GM19438 (cell line): Measurements from ENCODE around the gene MED9.

Experiments
- ATAC-seq: cut with Tn5 transposase; IDR thresholded peaks from one replicate; pipeline ENCODE4 v1.9.1; 2021; ENCODE audit warnings: low read depth; ENCODE audit not compliant: unreplicated experiment

Gene MED9

DNA sequence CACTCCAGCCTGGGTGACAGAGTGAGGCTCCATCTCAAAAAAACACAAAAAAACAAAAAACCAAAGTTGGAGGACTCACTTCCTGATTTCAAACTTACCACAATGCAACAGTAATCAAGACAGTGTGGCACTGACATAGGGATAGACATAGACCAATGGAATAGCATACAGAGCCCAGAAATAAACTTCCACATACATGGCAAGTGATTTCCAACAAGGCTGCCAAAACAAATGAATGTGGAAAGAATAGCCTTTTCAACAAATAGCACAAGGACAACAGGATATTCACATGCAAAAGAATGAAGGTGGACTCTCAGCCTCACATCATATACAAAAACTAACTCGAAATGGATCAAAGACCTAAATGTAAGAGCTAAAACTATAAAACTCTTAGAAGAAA, 56.2 kb downstream of the MED9 start:
- ATAC-seq, result no peak

DNA sequence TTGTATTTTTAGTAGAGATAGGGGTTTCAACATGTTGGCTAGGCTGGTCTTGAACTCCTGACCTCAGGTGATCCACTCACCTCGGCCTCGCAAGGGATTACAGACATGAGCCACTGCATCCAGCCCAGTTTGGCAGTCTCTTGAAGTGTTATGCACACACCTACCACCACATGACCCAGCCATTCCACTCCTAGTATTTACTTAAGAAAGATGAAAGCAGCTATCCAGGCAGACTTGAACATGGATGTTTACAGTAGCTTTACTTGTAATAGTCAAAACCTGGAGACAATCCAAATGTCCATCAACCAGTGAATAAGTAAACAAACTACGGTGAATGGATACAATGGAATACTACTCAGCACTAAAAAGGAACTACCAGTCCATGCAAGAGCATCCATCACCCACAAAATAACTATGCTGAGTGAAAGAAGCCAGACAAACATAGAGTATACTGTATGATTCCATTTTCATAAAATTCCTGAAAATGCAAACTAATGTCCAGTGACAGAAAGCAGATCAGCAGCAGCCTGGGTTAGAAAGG, 57.2 kb downstream of the MED9 start:
- no peak for ATAC-seq

DNA sequence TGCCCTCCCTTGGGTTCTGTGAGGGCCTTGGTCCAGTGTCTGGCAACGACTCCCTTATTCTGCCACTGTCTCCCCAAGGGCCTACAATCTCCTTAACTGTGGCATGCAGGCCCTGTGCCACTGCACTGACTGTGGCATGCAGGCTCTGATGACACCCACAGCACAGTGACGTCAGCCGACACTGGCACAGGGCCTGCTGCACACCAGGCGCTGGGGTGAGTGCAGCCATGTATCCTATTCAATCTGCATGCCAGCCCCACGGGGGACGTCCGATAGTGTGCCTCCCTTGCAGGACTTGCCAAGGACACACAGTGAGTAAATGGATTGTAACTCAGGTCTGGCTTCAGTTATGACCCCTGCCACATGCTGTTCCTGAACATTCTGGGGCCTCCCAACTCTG, 59.2 kb downstream of the MED9 start:
- ATAC-seq, result no peak

DNA sequence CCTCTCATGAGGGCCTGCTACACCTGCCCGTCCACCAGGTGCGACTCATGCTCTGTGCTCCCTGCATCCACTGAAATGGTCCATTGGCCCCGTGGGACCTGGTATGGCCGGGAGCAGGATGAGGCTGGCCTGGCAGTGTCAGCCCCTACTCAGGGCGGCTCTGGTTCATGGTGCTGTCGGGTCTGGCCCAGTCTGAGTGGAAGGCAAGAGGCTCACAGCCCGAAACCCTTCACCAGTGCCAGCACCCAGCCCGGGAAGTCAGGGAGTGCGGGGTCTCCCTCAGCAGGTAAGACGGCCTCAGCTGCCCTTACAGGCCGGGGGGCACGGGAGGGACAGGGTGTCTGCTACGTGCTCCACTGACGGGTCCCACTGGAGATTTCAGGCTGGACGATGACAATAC, 59.9 kb downstream of the MED9 start:
- no peak for ATAC-seq

DNA sequence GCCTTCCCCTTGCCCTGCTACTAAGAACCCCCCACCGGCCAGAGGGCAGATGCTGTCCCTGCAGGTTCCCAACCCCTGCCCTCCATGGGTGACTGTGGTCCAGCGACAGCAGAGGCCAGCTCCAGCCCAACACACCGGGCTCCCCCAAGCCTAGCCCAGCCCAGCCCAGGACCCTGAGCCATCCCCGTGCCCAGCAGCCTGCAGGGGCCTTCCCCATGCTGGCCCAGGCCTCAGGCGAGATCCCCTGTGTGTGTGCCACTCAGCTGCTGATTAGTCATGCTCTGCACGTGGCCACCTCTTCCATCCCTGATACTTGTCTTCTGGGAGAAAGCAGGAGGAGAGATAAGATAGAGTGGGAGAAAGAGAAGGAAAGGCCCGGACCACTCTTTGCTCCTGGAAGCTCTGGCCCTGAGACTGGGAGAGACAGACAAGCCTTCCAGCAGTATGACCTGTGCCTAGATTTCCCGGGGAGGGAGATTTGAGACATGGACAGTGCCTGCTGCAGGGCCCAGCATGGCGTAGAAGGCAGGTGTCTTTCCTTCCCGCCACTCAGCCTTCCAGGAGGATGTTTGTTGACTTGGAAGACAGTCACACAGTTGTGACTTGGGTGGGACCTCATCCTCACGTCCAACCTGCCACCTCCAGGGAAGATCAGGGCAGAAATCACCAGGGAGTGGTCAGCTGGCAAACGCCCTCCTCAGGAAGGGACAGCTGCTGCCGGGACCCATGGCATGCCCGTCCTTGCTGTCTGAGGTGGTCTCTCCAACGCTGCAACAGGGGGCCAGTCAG, 60.7 kb downstream of the MED9 start:
- ATAC-seq, result no peak

DNA sequence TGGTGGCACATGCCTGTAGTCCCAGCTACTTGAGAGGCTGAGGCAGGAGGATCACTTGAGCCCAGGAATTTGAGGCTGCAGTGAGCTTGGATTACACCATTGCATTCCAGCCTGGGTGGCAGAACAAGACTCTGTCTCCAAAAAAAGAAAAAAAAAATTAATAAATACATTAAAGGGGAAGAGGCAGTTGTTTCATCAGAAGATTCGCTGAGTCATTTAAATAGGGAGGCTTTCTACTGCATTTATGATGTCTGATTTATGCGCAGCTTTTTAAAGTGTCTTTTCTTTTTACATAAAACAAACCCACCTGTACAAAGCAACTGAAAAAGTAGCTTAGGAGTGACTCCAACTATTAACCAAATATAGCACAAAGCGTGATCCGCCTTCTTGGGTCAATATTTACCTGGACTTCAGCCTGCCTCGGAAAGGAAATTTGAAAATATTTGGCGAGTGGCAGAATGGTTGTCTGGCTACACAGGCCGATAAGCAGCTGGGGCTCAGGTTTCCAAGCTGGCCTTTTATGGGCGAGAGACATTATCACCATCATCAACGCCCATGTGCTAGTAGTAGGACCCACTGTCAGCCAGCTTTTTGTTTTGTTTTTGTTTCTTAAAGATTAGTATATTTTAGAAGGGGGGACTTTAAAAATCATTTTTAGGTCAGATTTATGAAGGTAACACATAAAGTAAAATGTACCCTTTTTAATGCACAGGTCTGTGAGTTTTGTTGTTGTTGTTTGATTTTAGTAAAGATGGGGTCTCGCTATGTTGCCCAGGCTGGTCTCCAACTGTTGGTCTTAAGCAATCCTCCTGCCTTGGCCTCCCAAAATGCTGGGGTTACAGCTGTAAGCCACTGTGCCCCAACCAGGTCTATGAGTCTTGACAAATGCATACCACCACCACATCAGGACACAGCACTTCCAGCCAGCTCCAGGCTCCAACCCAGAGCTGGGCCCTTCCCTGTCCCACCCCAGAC, 61.9 kb downstream of the MED9 start:
- ATAC-seq, result no peak

DNA sequence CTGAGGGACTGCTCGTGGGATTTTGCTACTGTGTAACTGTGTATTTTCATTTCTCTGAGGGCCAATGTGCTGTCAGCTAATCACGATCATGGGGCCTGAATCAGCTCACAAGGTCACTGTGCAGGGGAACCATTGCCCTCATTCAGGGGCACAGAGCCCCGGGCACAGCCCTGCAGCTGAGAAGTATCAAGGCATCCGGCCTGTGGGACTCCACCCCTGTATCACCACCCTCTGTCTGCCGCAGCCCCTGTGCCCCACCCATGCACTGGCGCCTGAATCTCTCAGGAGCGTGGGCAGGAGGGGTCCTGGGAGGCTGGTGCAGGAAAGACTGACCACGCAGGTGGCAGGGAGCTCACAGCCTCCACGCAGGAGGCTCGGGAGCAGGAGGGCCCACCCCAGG, 62.8 kb downstream of the MED9 start:
- no peak for ATAC-seq

DNA sequence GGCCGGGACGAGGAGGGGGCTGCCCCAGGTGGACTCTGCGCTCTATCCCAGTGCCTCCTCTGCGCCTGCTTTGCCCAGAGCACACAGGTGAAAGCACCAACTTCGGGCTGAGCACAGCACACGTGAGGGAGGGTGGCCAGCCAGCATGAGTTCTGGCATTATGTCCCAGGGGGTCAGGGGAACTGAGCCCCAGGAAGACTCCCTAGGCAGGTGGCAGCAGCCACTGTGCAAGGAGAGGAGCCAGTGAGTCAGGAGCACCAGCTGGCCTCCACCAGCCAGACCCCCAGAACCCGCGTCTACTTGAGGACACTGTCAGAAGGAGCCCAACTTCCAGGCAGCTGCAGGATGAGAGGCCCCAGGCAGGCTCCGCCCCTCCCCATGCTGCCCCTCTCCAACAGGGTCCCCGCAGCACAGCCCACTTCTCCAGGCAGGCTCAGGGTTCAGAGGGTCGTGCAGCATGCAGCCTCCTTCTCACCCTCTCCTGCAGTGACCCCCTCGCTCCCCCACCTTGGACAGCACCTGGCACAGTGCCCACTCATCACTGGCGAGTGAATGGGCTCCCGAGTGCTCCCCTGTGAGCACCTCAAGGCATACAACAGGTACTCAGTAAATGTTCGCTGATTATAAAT, 63.6 kb downstream of the MED9 start:
- no peak for ATAC-seq

DNA sequence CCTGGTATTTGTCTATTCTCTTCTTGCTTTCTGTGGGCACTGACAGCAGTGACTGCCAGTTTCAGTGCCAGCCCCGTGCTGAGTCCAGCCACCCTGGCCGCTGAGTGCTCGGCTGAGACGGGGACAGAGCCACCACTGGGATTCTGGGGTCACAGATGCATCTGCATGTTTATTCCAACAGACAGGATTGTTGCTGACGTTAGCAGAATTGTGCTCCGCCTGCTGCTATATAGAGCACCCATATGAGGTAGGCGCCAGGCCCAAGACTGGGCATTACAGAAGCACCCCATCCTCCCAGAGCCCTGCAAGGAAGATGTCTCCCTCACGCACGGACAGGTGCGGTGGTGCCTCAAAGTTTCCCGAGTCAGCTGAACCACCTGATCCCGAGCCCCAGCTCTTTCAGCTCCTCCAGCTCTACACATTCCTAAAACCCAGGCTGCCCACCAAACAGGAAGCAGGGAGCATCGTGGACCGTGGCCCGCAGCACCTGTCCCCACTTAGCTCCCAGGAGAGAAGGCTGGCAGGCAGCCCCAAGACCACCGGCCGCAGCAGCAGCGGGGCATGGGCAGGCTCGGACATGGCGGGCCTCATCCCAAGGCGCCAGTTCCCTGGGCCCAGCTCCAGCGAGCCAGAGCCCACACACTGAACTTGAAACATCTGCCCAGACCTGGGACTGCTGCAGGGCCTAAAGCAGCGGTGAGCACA, 64.3 kb downstream of the MED9 start:
- no peak for ATAC-seq

DNA sequence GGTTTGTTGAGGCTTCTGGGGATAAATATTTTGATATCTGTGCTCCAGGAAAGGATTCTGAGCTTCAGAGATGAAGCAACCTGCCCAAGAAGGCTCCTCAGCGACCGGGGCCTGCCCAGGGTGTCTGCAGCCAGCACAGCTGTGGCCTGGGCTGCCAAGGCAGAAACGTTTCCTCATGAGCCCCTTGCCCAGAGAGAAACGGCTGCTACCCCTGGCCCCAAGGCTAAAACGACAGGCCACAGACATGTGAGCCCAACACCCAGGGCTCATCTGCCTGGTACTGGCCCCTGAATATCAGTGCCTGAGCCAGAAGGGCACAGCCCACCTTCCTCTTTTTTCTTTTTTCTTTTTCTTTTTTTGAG, 64.8 kb downstream of the MED9 start:
- ATAC-seq, result no peak
